H9 (cell line): ENCODE data around the gene MAJIN. TPM values are rescaled to one million over a fixed set of nuclear protein-coding genes. Genes with fewer than 3 reads are reported as not detected.

Experiments used
- DNase-seq: peaks from one replicate; pipeline ENCODE4 v3.0.0-alpha.2; 2017
- H2AFZ ChIP-seq: one replicate; pipeline ENCODE4 v1.6.1; 2013; ENCODE audit warnings: mild to moderate bottlenecking, low read length, control low read depth, moderate library complexity
- H2AK5ac ChIP-seq: 2 replicates; pipeline ENCODE4 v1.6.1; 2013; ENCODE audit warnings: low read length, control low read depth, mixed read lengths; ENCODE audit not compliant: insufficient read length
- H2BK120ac ChIP-seq: one replicate; pipeline ENCODE4 v1.6.1; 2013; ENCODE audit warnings: low read depth, mild to moderate bottlenecking, low read length, control low read depth, inconsistent platforms; ENCODE audit not compliant: poor library complexity, severe bottlenecking
- H2BK12ac ChIP-seq: 2 replicates; pipeline ENCODE4 v1.6.1; 2013; ENCODE audit warnings: low read length, control low read depth, mixed read lengths, low read depth; ENCODE audit not compliant: insufficient read length
- H2BK15ac ChIP-seq: 2 replicates; pipeline ENCODE4 v1.6.1; 2013; ENCODE audit warnings: low read depth, low read length, control low read depth
- H2BK20ac ChIP-seq: one replicate; pipeline ENCODE4 v1.6.1; 2013; ENCODE audit warnings: low read depth, mild to moderate bottlenecking, low read length, control low read depth, inconsistent platforms; ENCODE audit not compliant: poor library complexity, severe bottlenecking
- H2BK5ac ChIP-seq: 2 replicates; pipeline ENCODE4 v1.6.1; 2013; ENCODE audit warnings: low read length, control low read depth, mixed read lengths; ENCODE audit not compliant: insufficient read length
- H3K14ac ChIP-seq: 2 replicates; pipeline ENCODE4 v1.6.1; 2013; ENCODE audit warnings: low read length, control low read depth; ENCODE audit not compliant: insufficient read depth
- H3K18ac ChIP-seq: 2 replicates; pipeline ENCODE4 v1.6.1; 2013; ENCODE audit warnings: low read depth, mild to moderate bottlenecking, mixed read lengths, low read length, control low read depth; ENCODE audit not compliant: insufficient read length
- H3K23ac ChIP-seq: 2 replicates; pipeline ENCODE4 v1.6.1; 2013; ENCODE audit warnings: low read length, control low read depth, mixed read lengths, low read depth; ENCODE audit not compliant: insufficient read length
- H3K23me2 ChIP-seq: 2 replicates; pipeline ENCODE4 v1.6.1; 2013; ENCODE audit warnings: low read depth, mild to moderate bottlenecking, mixed read lengths, low read length, control low read depth; ENCODE audit not compliant: insufficient read length, poor library complexity, severe bottlenecking
- H3K27ac ChIP-seq: 2 replicates; pipeline ENCODE4 v1.5.1; 2013; ENCODE audit warnings: low read length, control low read depth, mixed read lengths, low read depth; ENCODE audit not compliant: insufficient read length
- H3K27me3 ChIP-seq: 2 replicates; pipeline ENCODE4 v1.6.1; 2013; ENCODE audit warnings: low read length, control low read depth, inconsistent platforms; ENCODE audit not compliant: insufficient read depth
- H3K4ac ChIP-seq: 2 replicates; pipeline ENCODE4 v1.6.1; 2013; ENCODE audit warnings: low read depth, mild to moderate bottlenecking, control low read depth, inconsistent platforms, low read length, moderate library complexity
- H3K4me1 ChIP-seq: 2 replicates; pipeline ENCODE4 v1.6.1; 2013; ENCODE audit warnings: low read length, control low read depth, inconsistent platforms; ENCODE audit not compliant: insufficient read depth
- H3K4me2 ChIP-seq: 2 replicates; pipeline ENCODE4 v1.6.1; 2013; ENCODE audit warnings: low read length, control low read depth, mixed read lengths; ENCODE audit not compliant: insufficient read length, insufficient read depth
- H3K56ac ChIP-seq: 2 replicates; pipeline ENCODE4 v1.6.1; 2013; ENCODE audit warnings: low read depth, mild to moderate bottlenecking, mixed read lengths, low read length, control low read depth; ENCODE audit not compliant: insufficient read length
- H3K79me1 ChIP-seq: 2 replicates; pipeline ENCODE4 v1.6.1; 2013; ENCODE audit warnings: low read depth, mild to moderate bottlenecking, moderate library complexity, low read length, control low read depth, inconsistent platforms; ENCODE audit not compliant: insufficient read depth, poor library complexity, severe bottlenecking
- H3K79me2 ChIP-seq: 2 replicates; pipeline ENCODE4 v1.6.1; 2013; ENCODE audit warnings: low read length, control low read depth, inconsistent platforms; ENCODE audit not compliant: insufficient read depth
- H3K9ac ChIP-seq: 2 replicates; pipeline ENCODE4 v1.6.1; 2013; ENCODE audit warnings: low read length, control low read depth, mixed read lengths; ENCODE audit not compliant: insufficient read length; ENCODE audit errors: extremely low read depth
- H3K9me3 ChIP-seq: one replicate; pipeline ENCODE4 v1.6.1; 2013; ENCODE audit warnings: low read depth, low read length, inconsistent platforms; ENCODE audit not compliant: control insufficient read depth
- H3T11ph ChIP-seq: one replicate; pipeline ENCODE4 v1.6.1; 2013; ENCODE audit warnings: mild to moderate bottlenecking, low read length, control low read depth, inconsistent platforms
- H4K20me1 ChIP-seq: one replicate; pipeline ENCODE4 v1.6.1; 2013; ENCODE audit not compliant: control insufficient read depth, insufficient read length, insufficient read depth
- H4K5ac ChIP-seq: 2 replicates; pipeline ENCODE4 v1.6.1; 2013; ENCODE audit warnings: low read depth, mild to moderate bottlenecking, mixed read lengths, low read length, control low read depth; ENCODE audit not compliant: insufficient read length
- H4K8ac ChIP-seq: replicated peaks from 2 replicates; pipeline ENCODE4 v1.6.1; 2013; ENCODE audit warnings: low read length, control low read depth, mixed read lengths, low read depth; ENCODE audit not compliant: insufficient read length
- H4K91ac ChIP-seq: 2 replicates; pipeline ENCODE4 v1.6.1; 2013; ENCODE audit warnings: low read depth, mild to moderate bottlenecking, moderate library complexity, mixed read lengths, low read length, control low read depth; ENCODE audit not compliant: insufficient read length
- H3K27ac Mint-ChIP-seq, 3 experiments: 2 replicates in 2 of 3; 3 replicates in 1 of 3; pipeline ENCODE4 v1.8.0; 2020 to 2021; ENCODE audit warnings: mixed read lengths in 3 of 3, mild to moderate bottlenecking in 1 of 3, moderate library complexity in 1 of 3
- H3K27me3 Mint-ChIP-seq: 2 replicates; pipeline ENCODE4 v1.8.0; 2021; ENCODE audit warnings: low read depth, mild to moderate bottlenecking, moderate library complexity, mixed read lengths
- H3K36me3 Mint-ChIP-seq, 3 experiments: 2 replicates in 2 of 3; 3 replicates in 1 of 3; pipeline ENCODE4 v1.8.0; 2020 to 2021; ENCODE audit warnings: low read depth in 3 of 3, mixed read lengths in 3 of 3; ENCODE audit not compliant: insufficient read depth in 1 of 3
- H3K4me1 Mint-ChIP-seq, 2 experiments: 2 replicates each; pipeline ENCODE4 v1.8.0; 2020; ENCODE audit warnings: mixed read lengths in 2 of 2
- H3K4me3 Mint-ChIP-seq, 2 experiments: 2 replicates in 1 of 2; 3 replicates in 1 of 2; pipeline ENCODE4 v1.8.0; 2020 to 2021; ENCODE audit warnings: mild to moderate bottlenecking in 2 of 2, mixed read lengths in 2 of 2, moderate library complexity in 1 of 2
- H3K9me3 Mint-ChIP-seq, 2 experiments: 2 replicates in 1 of 2; 3 replicates in 1 of 2; pipeline ENCODE4 v1.8.0; 2020; ENCODE audit warnings: mild to moderate bottlenecking in 2 of 2, mixed read lengths in 2 of 2, moderate library complexity in 1 of 2
- CTCF ChIP-seq: fragments of 200-600 bp; sonication (generic); conservative IDR thresholded peaks from 3 replicates; pipeline ENCODE4 v1.8.0; 2021; ENCODE audit warnings: antibody characterized with exemption, mild to moderate bottlenecking
- WGBS: extraction: QIAGEN DNeasy Blood & Tissue Kit; methylation state at CpG from one replicate; pipeline ENCODE4 v1.1.7; 2013; ENCODE audit warnings: missing lambda C conversion rate, low lambda C conversion rate, mixed read lengths; ENCODE audit not compliant: insufficient read length; ENCODE audit errors: extremely low coverage; 5-methylcytosine and 5-hydroxymethylcytosine counted together
- total RNA-seq: library from RNA; stranded (reverse); gene quantifications from 2 replicates; pipeline ENCODE4 v1.2.1, GENCODE V29; 2021

MAJIN gene
- total RNA-seq, 1 experiment from 2014 or later, result not detected

- Histone ChIP-seq H3K23ac (no peak overlapping the region), H3K79me2 (no peaks in the 10 kb centered on the region), H2BK20ac (no peak overlapping the region), H3K79me1 (no peaks in the 10 kb centered on the region), H2AFZ (no peak overlapping the region), H3K9ac (no peak overlapping the region), H2BK120ac (no peak overlapping the region), H3K14ac (no peak overlapping the region), H3K4me2 (no peak overlapping the region), H2BK5ac (no peak overlapping the region), H3K18ac (no peak overlapping the region), H4K20me1 (no peaks in the 10 kb centered on the region), H2AK5ac (no peak overlapping the region), H2BK12ac (no peak overlapping the region), H3K4me1 (no peaks in the 10 kb centered on the region), H4K91ac (no peak overlapping the region), H3K4ac (no peak overlapping the region), H3K9me3 (no peaks in the 10 kb centered on the region), H3K27ac (no peak overlapping the region), H3K27me3 (no peaks in the 10 kb centered on the region), H3K56ac (no peak overlapping the region), H3T11ph (no peak overlapping the region), H4K5ac (no peak overlapping the region), H2BK15ac (no peak overlapping the region), H4K8ac (no peak overlapping the region), H3K23me2 (no peaks in the 10 kb centered on the region)
- no peak for TF ChIP-seq CTCF
- Mint-ChIP-seq H3K36me3 (no peaks in the 10 kb centered on the region), H3K4me1 (no peaks in the 10 kb centered on the region), H3K9me3 (no peaks in the 10 kb centered on the region), H3K27me3 (no peaks in the 10 kb centered on the region; the same call in 1 of the 2 replicates), H3K27ac (no peak overlapping the region), H3K4me3 (no peak overlapping the region)
- WGBS, result no CpG with 5 or more reads among the region's 3 CpGs
- no peak for DNase-seq
These were observed 12.4 kb downstream of the MAJIN start for GRCh38 chr11:64959498-64959897.
